HepG2 (cell line): ENCODE data around the gene EDN3. TPM values are rescaled to one million over a fixed set of nuclear protein-coding genes. Genes with fewer than 3 reads are reported as not detected.

Experiments used
- ATAC-seq: fragments of 200-7000 bp; cut with Tn5 transposase; 3 replicates; pipeline ENCODE4 v1.9.1; 2020; ENCODE audit warnings: mild to moderate bottlenecking, moderate library complexity
- BruUV-seq: library from RNA; stranded (reverse); fragments of 400-500 nt; replicated peaks from 2 replicates; lab custom pipeline; 2021; lab: Mats Ljungman, UMichigan
- CTCF ChIA-PET: fragments of 300-600 bp; formaldehyde crosslinking; extraction: SDS; loops from one replicate; lab custom pipeline; 2021; ENCODE audit warnings: low total read pairs, inconsistent platforms, low intra/inter-chr PET ratio; lab: Yijun Ruan, JAX
- POLR2A ChIA-PET: fragments of 350-600 bp; sonication (Branson Sonifier 250); formaldehyde crosslinking; loops from one replicate; lab custom pipeline; 2020; ENCODE audit warnings: antibody characterized with exemption, inconsistent platforms; lab: Yijun Ruan, JAX
- DNase-seq: peaks from one replicate; pipeline ENCODE4 v3.0.0-alpha.2; 2015; ENCODE audit warnings: low spot score
- FAIRE-seq: peaks from 3 replicates; lab custom pipeline; 2011; peaks lifted over from hg19 to GRCh38; lab: Jason Lieb, UNC
- H2AFZ ChIP-seq: one replicate; pipeline ENCODE4 v1.6.1; 2011; ENCODE audit warnings: low read length, inconsistent platforms
- H3K27ac ChIP-seq: fragments of 300-600 bp; 3 replicates; pipeline ENCODE4 v1.8.0; 2011; ENCODE audit warnings: mixed run types, mild to moderate bottlenecking, mixed read lengths, low read length, inconsistent platforms; ENCODE audit not compliant: insufficient read depth; ENCODE audit errors: extremely low read length
- H3K27me3 ChIP-seq, 2 experiments: fragments of 200-600 bp in 1 of 2; 2 replicates in 1 of 2; 3 replicates in 1 of 2; pipeline versions ENCODE4 v1.6.0 to v1.8.0; 2011; ENCODE audit warnings: low read length in 2 of 2, mild to moderate bottlenecking in 2 of 2, moderate library complexity in 2 of 2, inconsistent platforms in 1 of 2; ENCODE audit not compliant: insufficient read depth in 2 of 2, control insufficient read depth in 1 of 2
- H3K36me3 ChIP-seq, 2 experiments: fragments of 200-600 bp in 1 of 2; replicated peaks in 1 of 2; 2 replicates in 1 of 2; 3 replicates in 1 of 2; pipeline versions ENCODE4 v1.5.1 to v1.8.0; 2011; ENCODE audit warnings: low read length in 2 of 2, inconsistent platforms in 1 of 2; ENCODE audit not compliant: insufficient read depth in 2 of 2, control insufficient read depth in 1 of 2
- H3K4me1 ChIP-seq: 2 replicates; pipeline ENCODE4 v1.5.1; 2012; ENCODE audit warnings: low read length, inconsistent platforms; ENCODE audit not compliant: insufficient read depth
- H3K4me2 ChIP-seq: 2 replicates; pipeline ENCODE4 v1.6.0; 2011; ENCODE audit warnings: low read depth, low read length, inconsistent platforms
- H3K4me3 ChIP-seq, 3 experiments: fragments of 200-600 bp in 1 of 3; sonication (generic), shearing (Covaris generic) in 1 of 3; replicated peaks in 1 of 3; 2 replicates each; pipeline ENCODE4 v1.5.1; 2011 to 2016; ENCODE audit warnings: low read length in 3 of 3, inconsistent platforms in 2 of 3, low read depth in 2 of 3, mild to moderate bottlenecking in 2 of 3, control low read depth in 1 of 3, mixed read lengths in 1 of 3; ENCODE audit not compliant: insufficient read depth in 1 of 3
- H3K79me2 ChIP-seq: one replicate; pipeline ENCODE4 v1.6.1; 2011; ENCODE audit warnings: low read length, inconsistent platforms; ENCODE audit not compliant: insufficient read depth
- H3K9ac ChIP-seq: 2 replicates; pipeline ENCODE4 v1.6.0; 2011; ENCODE audit warnings: mild to moderate bottlenecking, low read depth, low read length, inconsistent platforms; ENCODE audit not compliant: insufficient read depth
- H3K9me3 ChIP-seq: 2 replicates; pipeline ENCODE4 v1.5.1; 2012; ENCODE audit warnings: mild to moderate bottlenecking, low read length
- H4K20me1 ChIP-seq: 2 replicates; pipeline ENCODE4 v1.6.0; 2011; ENCODE audit warnings: inconsistent platforms, mild to moderate bottlenecking, low read length, moderate library complexity; ENCODE audit not compliant: insufficient read depth
- ELF1 ChIP-seq: sonication (generic); formaldehyde crosslinking; IDR thresholded peaks from 2 replicates; pipeline ENCODE4 v1.4.0; 2020; ENCODE audit warnings: missing genetic modification reagents
- FOSL2 ChIP-seq: sonication (generic); formaldehyde crosslinking; IDR thresholded peaks from 2 replicates; pipeline ENCODE4 v1.4.0; 2020; ENCODE audit warnings: missing genetic modification reagents
- FOXP4 ChIP-seq: sonication (generic); formaldehyde crosslinking; IDR thresholded peaks from 2 replicates; pipeline ENCODE4 v1.4.0; 2020; ENCODE audit warnings: missing genetic modification reagents
- GATAD2A ChIP-seq: IDR thresholded peaks from 2 replicates; pipeline ENCODE4 v1.6.1; 2016
- HNF1B ChIP-seq: sonication (generic); formaldehyde crosslinking; IDR thresholded peaks from 2 replicates; pipeline ENCODE4 v1.5.1; 2020; ENCODE audit warnings: mild to moderate bottlenecking, moderate library complexity, missing genetic modification reagents
- PAXIP1 ChIP-seq: sonication (generic); formaldehyde crosslinking; conservative IDR thresholded peaks from 2 replicates; pipeline ENCODE4 v1.4.0; 2020; ENCODE audit warnings: mild to moderate bottlenecking, missing genetic modification reagents, moderate library complexity
- PBX2 ChIP-seq: IDR thresholded peaks from 2 replicates; pipeline ENCODE4 v1.6.1; 2016; ENCODE audit warnings: control low read depth
- SOX5 ChIP-seq: IDR thresholded peaks from 2 replicates; pipeline ENCODE4 v1.6.1; 2016; ENCODE audit warnings: borderline replicate concordance
- ZNF121 ChIP-seq: sonication (generic); formaldehyde crosslinking; IDR thresholded peaks from 2 replicates; pipeline ENCODE4 v1.5.0; 2020; ENCODE audit warnings: mild to moderate bottlenecking, missing genetic modification reagents
- ZNF354B ChIP-seq: sonication (generic); formaldehyde crosslinking; IDR thresholded peaks from 2 replicates; pipeline ENCODE4 v1.8.0; 2022; ENCODE audit warnings: mild to moderate bottlenecking, missing genetic modification reagents
- ZNF513 ChIP-seq: sonication (generic); formaldehyde crosslinking; conservative IDR thresholded peaks from 2 replicates; pipeline ENCODE4 v1.5.0; 2020; ENCODE audit warnings: missing genetic modification reagents
- ZNF589 ChIP-seq: sonication (generic); formaldehyde crosslinking; conservative IDR thresholded peaks from 2 replicates; pipeline ENCODE4 v1.8.0; 2022; ENCODE audit warnings: mild to moderate bottlenecking, moderate library complexity, missing genetic modification reagents
- WGBS: methylation state at CpG from one replicate; pipeline ENCODE4 v1.1.6; 2017; ENCODE audit warnings: low lambda C conversion rate; 5-methylcytosine and 5-hydroxymethylcytosine counted together
- in situ Hi-C: cut with HindIII; loops from 2 replicates; pipeline ENCODE4 v1.10.0; 2017; ENCODE audit warnings: low pct_unique_long_range_greater_than_20kb; ENCODE audit not compliant: extremely low pct_ligation_motif_present
- intact Hi-C: fragments of 100-400 bp; cut with micrococcal nuclease; formaldehyde crosslinking; loops from one replicate; pipeline ENCODE4 v1.10.0; 2022; ENCODE audit not compliant: unreplicated experiment
- polyA plus RNA-seq, 8 experiments: library from polyadenylated mRNA; depleted of rRNA in 3 of 8; stranded (reverse) in 7 of 8; unstranded in 1 of 8; fragments of >200 nt; fragmentation: Illumina TruSeq in 4 of 8; extraction: Trizol in 4 of 8; gene quantifications; 2 replicates each; pipeline versions ENCODE4 v1.2.1 to v1.2.3, GENCODE V29; 2011 to 2016; ENCODE audit warnings: low read depth in 4 of 8, missing spikeins in 1 of 8, mixed read lengths in 1 of 8; ENCODE audit not compliant: insufficient read depth in 1 of 8
- total RNA-seq, 5 experiments: library from RNA; depleted of rRNA; stranded (reverse); fragments of >200 nt; fragmentation: Illumina TruSeq; extraction: Trizol; gene quantifications; 2 replicates each; pipeline ENCODE4 v1.2.3, GENCODE V29; 2016; ENCODE audit warnings: low read depth in 1 of 5

The EDN3 gene
- total and polyA plus RNA-seq, 2 of the 13 experiments (the other 11 are each of a cell fraction or from before 2014, with no cell fraction given): not detected

GRCh38 chr20:59350330-59351156 is 50.1 kb downstream of the EDN3 start:
- ChIA-PET CTCF (no interaction called here), POLR2A (no interaction called here)
- BruUV-seq: no TSS peak
- Histone ChIP-seq H2AFZ (no peak overlapping the region), H3K9me3 (no peaks in the 10 kb centered on the region), H3K27me3 (no peaks in the 10 kb centered on the region; a peak in 3 of 5 replicates), H3K79me2 (no peaks in the 10 kb centered on the region), H3K4me2 (no peak overlapping the region; the same call in 1 of the 2 replicates), H4K20me1 (no peaks in the 10 kb centered on the region), H3K36me3 (no peaks in the 10 kb centered on the region), H3K9ac (no peak overlapping the region), H3K4me3 (no peak overlapping the region), H3K4me1 (peaks cover 18% of the 10 kb centered on the region), H3K27ac (no peak overlapping the region)
- in situ Hi-C loops: no loop called here
- DNase-seq (peak; percentile 42), FAIRE-seq (peak; percentile 73), ATAC-seq (peak; percentile 59; the same call in 2 of the 3 replicates)
- 13% methylated on average over 10 of the region's 10 CpGs for WGBS
- intact Hi-C loops: no loop called here
- TF ChIP-seq ZNF121 (CRISPR knock-in tag) (no peak), ZNF513 (CRISPR knock-in tag) (no peak), SOX5 (CRISPR knock-in tag) (peak; percentile 40; the same call in 1 of the 2 replicates), FOSL2 (CRISPR knock-in tag) (peak; percentile 66), ZNF589 (no peak), PAXIP1 (CRISPR knock-in tag) (peak; percentile 56), HNF1B (CRISPR knock-in tag) (no peak), FOXP4 (CRISPR knock-in tag) (peak; percentile 38; the same call in 1 of the 2 replicates), GATAD2A (peak; percentile 55), ELF1 (CRISPR knock-in tag) (peak; percentile 41; the same call in 1 of the 2 replicates), ZNF354B (CRISPR knock-in tag) (no peak), PBX2 (0 out of 2 replicates have a peak, but pooled peaks have one; percentile 24)
